ENCODE measurements around the gene PHC3.

PHC3 gene

GRCh38 chr3:170047133-170047404 is 134.5 kb downstream of the PHC3 start:
- TF ChIP-seq CTCF (conservative IDR thresholded peaks at IDR 0.05; ENCODE audit: low read depth, low read length) = no peak
- no peak overlapping the region for H3K4me3 ChIP-seq (ENCODE audit: low read depth, low read length)
- DNase-seq (ENCODE audit: low read depth) = no peak

- DNase-seq (ENCODE audit: low read depth) = no peak
- no peak for TF ChIP-seq CTCF (conservative IDR thresholded peaks at IDR 0.05; ENCODE audit: low read depth, low read length)
Observed at GRCh38 chr3:170046269-170047132, 135.0 kb downstream of the PHC3 start.

GRCh38 chr3:170044795-170045244 is 136.7 kb downstream of the PHC3 start:
- no peak overlapping the region for H3K4me3 ChIP-seq (ENCODE audit: low read depth, low read length)
- DNase-seq (ENCODE audit: low read depth) = no peak
- TF ChIP-seq CTCF (conservative IDR thresholded peaks at IDR 0.05; ENCODE audit: low read depth, low read length) = no peak

More at GRCh38 chr3:170046269-170047132, 135.0 kb downstream of the PHC3 start:
- no peak overlapping the region for H3K4me3 ChIP-seq (ENCODE audit: low read depth, low read length)

GRCh38 chr3:170044271-170044670 is 137.3 kb downstream of the PHC3 start:
- H3K4me3 ChIP-seq (ENCODE audit: low read depth, low read length) = no peak overlapping the region
- no peak for TF ChIP-seq CTCF (conservative IDR thresholded peaks at IDR 0.05; ENCODE audit: low read depth, low read length)
- no peak for DNase-seq (ENCODE audit: low read depth)

GRCh38 chr3:170043506-170043905 is 138.0 kb downstream of the PHC3 start:
- DNase-seq (ENCODE audit: low read depth) = peak; percentile 61
- H3K4me3 ChIP-seq (ENCODE audit: low read depth, low read length) = no peak overlapping the region
- TF ChIP-seq CTCF (conservative IDR thresholded peaks at IDR 0.05; ENCODE audit: low read depth, low read length) = no peak

- no peak overlapping the region for H3K4me3 ChIP-seq (ENCODE audit: low read depth, low read length)
- no peak for DNase-seq (ENCODE audit: low read depth)
- TF ChIP-seq CTCF (conservative IDR thresholded peaks at IDR 0.05; ENCODE audit: low read depth, low read length) = no peak
Observed at GRCh38 chr3:170040418-170040817, 141.1 kb downstream of the PHC3 start.

Data from choroid plexus epithelial cell (primary cell).